Inferior parietal cortex (tissue), 1 donor: ENCODE data around the gene GPR62.

Experiments
- DNase-seq: peaks from one replicate; pipeline ENCODE4 v3.0.0-alpha.2; 2016; ENCODE audit errors: extremely low spot score

The GPR62 gene

DNA sequence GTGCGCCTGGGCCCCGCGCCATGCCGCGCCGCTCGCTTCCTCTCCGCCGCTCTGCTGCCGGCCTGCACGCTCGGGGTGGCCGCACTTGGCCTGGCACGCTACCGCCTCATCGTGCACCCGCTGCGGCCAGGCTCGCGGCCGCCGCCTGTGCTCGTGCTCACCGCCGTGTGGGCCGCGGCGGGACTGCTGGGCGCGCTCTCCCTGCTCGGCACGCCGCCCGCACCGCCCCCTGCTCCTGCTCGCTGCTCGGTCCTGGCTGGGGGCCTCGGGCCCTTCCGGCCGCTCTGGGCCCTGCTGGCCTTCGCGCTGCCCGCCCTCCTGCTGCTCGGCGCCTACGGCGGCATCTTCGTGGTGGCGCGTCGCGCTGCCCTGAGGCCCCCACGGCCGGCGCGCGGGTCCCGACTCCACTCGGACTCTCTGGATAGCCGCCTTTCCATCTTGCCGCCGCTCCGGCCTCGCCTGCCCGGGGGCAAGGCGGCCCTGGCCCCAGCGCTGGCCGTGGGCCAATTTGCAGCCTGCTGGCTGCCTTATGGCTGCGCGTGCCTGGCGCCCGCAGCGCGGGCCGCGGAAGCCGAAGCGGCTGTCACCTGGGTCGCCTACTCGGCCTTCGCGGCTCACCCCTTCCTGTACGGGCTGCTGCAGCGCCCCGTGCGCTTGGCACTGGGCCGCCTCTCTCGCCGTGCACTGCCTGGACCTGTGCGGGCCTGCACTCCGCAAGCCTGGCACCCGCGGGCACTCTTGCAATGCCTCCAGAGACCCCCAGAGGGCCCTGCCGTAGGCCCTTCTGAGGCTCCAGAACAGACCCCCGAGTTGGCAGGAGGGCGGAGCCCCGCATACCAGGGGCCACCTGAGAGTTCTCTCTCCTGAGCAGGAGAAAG, 951 bp downstream of the GPR62 start:
- DNase-seq, result no peak

DNA sequence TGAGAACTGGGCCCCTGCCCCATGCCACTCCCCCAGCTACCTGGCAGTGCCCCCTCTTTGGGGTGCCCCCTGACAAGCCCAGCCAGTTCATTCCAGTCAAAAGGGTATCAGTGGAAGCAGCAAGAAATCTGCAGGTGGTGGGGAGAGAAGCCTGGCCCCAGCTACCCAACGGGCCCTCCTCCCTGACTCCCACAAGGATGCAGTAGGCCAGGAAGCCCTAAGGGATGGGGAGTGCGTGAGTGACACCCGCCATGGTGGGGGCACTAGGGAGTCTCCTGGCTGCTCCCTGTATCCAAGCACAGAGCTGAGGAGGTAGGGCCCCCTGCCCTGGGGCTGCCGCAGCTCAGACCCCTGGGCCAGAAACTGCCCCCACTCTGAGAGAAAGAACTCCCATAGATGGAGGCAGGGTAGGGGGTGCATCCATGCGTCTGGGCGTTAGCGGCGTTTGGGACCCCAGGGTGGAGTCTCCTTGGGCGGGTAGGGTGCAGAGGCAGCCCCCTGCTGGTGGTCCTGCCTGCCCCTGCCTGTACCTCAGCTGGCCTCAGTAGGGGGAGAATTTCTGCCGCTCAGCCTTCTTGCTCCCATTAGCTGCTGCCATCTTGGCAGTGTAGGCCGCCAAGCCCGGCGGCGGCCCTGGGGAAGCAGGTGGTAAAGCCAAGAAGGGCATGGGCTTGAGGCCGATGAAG, 2.5 kb downstream of the GPR62 start:
- no peak for DNase-seq

DNA sequence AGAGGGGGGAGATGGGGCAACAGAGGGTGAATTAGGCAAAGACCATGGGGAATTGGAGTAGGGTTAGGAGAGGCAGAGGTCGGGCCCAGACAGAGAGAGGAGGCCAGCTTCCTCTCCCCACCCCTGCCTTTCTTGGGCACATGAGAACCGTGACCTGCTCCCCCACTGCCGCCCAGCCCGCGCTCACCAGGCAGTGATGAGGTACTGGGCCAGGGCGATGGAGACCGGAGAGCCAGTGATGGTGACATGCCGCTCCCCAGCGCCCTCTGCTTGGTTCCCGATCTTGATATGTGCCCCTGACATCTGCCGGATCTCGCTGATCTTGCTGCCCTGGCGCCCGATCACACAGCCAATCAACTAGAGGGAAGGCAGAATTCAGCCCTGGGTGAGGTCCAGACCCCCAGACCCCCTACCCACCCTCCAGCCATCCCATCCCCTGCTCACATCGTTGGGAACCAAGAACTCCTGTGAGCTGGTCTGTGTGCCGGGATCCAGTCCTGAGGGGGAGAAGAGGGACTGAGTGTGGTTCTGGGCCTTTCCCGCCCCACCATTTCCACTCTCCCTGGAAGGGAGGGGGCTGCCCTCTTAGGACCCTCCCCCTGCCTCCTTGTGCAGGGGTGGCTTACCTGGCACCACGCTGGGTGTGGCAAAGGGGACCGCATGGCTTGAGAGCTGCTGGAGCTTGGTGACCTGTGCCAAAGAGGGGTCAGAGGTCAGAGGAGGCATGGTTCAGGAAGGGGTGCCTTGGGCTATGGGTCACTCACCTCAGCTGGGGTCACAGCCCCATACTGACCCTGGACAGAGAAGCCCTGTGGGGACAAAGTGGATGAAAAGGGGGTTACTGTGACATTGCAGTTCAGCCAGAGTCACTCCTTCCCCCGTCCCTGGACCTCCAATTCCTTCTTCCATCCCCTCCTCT, 3.7 kb downstream of the GPR62 start:
- DNase-seq, result no peak

DNA sequence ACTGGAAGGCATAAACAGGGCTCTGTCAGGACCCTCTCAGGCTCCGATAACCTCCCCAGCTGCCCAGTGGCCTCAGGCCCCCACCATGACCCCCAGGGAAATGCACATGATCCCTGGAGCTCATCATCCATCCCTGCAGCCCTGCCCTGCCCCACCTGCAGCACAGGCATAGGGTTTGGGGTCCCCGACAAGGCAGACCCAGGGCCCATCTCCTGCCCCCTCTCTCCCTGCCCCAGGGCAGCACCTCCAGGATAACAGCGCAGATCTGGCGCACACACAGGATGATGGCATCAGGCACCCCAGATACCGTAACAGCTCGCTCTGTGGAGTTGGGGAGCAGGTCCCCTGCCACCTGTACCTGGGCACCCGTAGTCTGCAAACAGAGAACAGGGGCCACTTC, 4.5 kb downstream of the GPR62 start:
- no peak for DNase-seq

DNA sequence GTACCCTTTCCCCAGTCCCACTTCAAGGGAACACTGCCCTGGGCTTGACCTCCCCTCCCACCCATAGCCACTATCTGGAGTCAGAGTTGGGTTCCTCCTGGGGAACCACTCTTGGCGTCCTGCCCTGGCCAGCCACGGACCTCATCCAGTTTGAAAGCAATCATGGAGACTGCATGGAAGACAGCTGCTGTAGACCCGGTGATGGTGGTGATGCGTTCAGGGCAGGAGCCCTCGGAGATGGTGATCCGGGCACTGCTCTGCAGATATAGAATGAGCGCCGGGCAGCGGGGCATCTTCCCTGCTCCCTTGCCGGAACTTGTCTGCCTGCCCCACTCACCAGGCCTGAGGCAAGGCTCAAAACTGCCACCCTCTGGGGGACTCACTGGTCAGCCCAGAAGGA, 5.2 kb downstream of the GPR62 start:
- DNase-seq, result no peak

DNA sequence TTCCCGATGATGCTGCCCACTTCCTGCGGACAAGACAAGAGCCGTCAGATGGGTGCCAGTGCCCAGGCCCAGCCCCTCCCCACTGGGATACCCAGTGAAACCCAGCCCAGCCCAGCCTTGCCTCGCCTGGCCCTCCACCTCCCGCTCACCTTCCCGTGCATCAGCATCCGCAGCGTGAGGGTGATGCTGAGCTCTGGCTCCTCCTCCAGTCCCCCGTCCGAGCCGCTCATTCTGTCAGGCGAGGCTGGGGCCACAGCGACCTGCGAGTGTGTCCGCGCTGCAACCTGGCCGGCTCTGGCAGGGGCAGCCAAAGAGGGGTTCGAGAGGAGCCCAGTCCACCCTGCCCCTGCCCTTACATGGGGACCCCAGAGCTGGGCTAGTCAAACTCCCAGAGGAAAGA, 5.8 kb downstream of the GPR62 start:
- DNase-seq, result no peak

DNA sequence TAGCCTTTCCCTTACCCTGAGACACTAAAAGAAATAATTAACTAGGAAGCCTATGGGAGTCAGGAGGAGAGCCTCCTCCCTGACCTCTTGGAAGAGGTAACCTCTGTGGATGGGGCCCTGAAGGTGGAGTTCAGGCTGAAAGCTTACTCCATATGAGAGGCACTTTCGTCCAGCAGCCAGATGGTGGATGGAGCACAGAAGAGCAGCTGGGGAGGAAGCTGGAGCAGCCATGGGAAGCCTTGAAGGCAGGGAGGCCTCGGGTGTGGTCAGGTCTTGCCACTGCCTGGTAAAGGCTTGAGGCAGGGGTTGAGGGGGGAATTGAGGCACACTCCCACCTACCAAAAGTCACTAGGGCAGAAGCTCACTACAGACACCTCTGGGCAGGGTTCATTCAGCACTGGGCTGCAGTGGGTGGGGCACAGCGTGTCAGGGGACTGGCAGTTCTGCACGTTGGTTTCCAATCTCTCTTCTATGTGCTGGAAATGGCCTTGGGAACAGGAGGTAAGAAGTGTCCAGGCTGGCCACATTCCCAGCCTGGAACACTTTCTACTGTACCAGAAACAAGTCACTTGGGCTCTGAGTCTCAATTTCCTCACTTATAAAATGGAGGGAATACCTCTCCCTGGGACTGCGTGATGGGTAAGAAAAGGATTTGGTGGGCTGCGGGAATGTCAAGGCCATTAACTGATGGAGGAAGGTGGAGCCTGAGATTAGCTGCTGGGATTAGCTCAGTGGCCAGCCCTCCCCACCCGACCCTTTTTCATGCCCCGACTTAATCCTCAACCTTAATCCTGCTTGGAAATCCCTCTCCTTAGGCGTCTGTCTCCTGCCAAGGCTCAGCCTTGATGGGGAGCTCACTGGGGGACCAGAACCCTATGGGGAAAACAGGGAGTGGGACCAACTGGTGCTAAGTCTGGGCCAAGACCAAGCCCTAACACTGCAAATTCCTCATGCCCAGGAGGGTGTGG, 6.7 kb downstream of the GPR62 start:
- no peak for DNase-seq

DNA sequence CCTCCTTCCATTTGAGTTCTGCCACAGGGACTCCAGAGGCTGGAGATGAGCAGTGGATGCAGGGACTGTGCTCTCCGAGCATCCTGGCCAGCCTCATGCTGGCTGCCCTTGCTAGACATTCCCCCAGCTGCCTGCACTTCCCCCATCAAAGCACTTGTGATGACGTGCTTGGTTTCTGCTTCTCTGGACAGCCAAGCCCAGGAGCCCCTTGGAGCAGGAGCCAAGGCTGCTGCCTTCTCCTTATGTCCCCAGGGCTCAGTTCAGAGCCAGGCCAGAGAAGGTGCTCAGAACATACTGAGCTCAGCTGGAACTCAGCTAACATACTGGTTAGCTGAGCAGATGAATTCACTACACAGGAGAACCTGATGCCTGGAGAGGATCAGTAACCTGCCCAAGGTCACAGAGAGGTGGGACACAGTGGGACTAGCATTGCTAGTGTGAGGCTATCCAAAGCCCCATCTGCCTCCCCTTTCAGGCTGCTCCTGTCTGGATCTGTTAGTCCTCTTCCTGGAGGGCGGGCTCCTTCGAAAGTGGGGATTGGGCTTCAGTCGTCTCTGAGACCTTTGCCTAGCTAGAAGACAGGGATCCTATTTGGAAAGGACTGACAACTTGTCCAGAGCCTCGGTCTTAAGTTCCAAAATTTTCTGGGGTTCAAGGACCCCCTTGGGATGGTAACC, 7.8 kb downstream of the GPR62 start:
- DNase-seq, result no peak

DNA sequence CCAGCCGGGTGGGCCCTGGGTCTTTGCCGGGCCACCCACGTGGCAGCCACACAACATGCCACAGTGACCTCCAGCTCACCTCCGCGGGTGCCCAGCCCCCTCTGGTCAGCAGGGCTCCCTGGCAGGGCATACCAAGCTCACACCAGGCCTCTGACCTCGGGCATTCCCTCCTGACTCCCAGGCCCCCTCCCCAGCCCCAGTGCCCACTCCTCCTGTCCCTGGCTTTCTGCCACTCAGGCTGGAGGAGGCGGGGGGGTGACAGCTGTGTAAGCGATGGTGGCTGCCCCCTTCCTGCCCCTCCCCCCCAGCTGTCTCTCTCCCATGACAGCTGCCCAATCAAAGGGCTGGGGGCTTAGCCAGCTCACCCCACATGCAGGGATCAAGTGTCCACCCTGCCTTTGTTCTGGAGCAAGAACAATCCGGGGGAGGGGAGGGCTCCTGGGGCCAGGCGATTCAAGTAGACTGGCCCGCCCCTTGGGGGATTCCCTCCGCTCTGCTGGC, 8.8 kb downstream of the GPR62 start:
- DNase-seq, result no peak

DNA sequence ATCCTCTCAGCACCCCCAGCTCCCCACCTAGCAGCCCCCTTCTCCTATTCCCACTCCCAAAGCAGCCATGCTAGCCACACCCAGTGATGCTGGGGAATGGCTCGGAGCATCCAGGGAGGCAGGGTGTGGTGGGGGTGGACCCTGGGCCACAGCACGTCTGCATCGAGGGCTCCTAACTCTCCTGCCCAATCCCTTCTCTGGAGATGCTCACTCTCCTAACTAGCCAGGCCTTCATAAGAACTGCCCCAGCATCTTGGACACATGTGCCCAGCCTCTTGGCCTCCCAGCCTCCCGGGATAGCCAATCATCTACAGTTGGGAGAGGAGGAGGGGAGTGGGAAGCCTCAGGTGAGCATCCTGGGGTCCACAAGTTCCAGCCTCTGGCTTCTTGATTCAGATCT, 9.3 kb downstream of the GPR62 start:
- DNase-seq, result no peak

DNA sequence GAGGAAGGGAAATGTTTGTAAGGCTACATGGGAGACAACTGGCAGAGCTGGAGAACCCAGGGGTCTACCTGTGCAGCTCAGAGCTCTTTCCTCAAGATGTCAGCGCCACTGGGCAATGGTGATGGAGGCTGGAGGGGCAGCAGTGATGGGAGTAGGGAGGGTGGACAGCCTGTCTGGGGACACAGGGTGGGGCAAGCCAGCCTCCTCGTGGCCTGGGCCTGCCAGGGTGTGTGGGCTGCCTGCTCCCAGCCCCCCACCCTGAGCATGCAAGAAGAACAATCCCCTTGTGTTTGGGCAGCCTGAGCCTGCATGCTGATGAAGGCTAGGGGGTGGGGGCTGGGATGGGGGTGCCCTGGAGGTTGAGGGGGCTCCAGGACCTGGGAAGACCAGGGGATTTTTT, 10.8 kb downstream of the GPR62 start:
- no peak for DNase-seq

DNA sequence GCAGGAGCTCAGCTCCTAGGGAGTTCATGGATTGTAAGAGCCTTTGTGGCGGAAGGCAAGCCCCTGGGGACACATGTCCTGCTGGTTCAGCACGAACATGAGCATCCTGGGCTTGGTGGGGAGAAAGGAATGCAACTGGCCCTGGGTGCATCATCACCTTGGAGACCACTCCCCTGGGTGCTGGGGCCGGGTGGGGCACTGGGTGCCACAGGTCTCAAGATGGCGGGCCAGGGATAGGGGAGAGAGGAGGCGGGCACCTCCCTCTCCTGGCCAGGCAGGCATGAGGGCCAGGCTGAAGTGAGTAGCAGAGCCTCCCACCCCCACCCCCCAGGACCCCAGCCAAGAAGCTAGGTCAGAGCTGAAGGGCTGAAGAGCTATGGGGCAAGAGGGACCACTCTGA, 11.3 kb downstream of the GPR62 start:
- DNase-seq, result no peak

DNA sequence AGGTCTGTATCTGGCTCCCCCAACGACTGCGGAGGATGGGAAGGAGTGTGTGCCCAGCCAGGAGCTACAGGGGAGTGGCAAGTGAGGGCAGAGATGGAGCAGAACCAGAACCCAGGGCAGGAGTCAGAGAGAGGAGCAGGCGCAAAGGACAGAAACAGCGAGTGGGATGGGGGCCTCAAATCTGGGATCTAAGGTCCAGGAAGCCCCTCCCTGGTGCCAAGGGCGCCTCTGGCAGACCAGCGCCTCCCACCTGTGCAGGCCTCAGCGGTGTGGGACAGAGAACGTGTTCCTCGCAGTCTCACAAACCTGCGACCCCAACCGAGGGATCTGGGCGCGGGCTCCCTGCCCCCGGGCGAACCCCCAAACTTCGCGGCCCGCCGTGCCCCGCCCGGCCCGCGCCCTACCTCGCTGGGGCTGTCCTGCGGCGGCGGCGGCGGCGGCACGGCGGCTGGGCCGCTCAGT, 11.8 kb downstream of the GPR62 start:
- no peak for DNase-seq

DNA sequence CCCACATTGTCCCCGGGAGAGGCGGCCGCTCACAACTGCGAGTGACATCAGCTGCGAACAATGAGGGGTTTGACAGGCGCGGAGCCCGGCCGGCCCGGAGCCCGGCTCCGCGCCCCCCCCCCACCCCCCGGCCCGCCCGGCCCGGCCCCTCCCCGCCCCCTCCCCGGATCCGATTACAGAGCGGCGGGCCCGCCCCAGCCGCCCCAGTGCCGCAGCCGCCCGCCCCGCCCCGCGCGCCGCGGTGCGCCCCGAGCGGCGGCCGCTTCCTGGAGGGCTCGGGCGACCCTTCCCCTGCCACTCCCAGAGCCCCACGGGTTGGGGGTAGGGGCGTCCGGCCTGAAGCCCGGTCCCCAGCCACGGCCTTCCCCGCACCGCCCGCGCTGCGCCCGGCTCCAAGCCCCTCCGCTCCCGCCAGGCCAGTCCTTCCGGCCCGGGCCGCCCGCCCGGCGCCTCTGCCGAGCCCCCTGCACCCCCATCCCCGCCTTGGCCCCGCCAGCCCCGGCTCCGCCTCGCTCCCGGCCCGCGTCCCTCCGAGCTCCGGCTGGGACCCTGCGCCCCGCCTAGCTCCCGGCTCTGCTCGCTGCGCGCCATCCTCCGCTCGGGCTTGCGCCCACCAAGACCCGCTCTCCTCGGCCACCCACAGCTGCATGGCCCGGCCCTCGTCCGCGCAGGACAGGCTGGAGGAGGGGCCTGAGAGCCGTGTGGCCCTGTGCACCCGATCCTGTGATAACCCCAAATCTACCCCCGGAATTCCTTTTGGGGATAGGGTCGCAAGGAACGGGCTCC, 12.4 kb downstream of the GPR62 start, which contains the start of gene PCBP4:
PCBP4 (minus strand) TSS at position 71 of the 786 bp plus-strand sequence. CDS start 6,214 bp downstream, outside the sequence.
- peak; percentile 67 for DNase-seq

DNA sequence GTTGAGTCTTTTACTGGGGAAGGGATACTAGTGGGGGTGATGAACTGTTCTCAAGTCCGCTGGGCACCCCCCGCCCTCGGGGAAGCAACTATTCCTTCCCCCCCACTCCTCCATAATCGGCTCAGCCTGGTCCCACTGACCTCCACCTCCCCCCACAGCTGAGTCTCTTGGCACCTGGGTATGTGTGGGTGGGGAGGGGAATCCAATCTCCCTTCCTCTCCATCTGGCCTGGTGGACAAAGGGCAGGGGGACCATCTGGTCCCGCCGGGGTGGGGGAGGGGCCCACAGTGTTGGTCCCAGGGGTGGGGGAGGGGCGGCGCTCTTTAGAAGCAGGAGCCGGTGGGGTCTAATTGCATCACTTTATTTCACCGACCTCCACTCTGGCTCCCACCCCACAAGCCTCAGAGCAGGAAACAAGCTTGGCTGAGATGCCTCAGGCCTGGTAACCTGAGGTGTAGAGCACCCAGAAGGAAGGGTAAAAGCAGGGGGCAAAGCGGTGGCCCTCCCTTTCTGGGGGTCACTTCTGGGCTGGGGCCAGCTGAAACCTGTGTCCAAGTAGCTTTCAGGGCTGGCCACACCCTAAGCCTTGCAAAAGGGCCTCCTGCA, 13.1 kb downstream of the GPR62 start:
- no peak for DNase-seq

DNA sequence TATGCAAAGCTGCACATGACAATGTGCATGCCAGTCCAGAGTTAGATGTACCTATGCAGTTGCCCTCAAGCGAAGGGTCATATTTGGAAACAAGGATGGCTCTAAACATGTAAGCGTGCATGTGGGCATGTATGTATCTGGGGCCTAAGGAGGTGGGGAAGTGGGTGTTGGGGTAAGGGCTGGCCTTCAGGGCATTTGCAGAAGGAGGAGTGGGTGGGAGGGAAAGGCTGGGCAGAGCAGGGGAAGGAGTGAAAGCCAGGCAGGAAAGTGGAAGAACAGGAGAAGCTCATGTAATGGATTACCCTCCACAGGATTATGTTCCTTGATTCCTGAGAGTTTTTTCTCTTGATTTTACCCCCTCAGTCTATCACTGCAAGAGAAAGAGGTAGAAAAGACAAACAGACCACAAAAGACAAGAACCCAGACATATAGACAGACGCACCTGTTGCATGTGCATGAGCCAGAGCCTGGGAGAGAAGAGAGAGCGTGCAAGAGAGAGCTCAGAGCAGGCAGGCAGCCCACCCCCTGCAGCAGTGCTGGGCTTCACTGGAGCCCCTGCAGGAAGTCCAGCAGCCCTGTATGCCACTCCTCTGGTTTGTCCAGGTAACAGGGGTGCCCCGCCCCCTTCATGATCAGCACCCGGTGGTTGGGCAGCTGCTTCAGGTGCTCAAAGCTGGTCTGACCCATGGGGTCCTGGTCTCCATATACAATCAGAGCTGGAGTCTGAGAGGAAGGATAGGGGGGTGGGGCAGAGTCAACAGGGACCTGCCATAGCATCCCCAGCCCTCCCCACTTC, 13.9 kb downstream of the GPR62 start:
- DNase-seq, result no peak

DNA sequence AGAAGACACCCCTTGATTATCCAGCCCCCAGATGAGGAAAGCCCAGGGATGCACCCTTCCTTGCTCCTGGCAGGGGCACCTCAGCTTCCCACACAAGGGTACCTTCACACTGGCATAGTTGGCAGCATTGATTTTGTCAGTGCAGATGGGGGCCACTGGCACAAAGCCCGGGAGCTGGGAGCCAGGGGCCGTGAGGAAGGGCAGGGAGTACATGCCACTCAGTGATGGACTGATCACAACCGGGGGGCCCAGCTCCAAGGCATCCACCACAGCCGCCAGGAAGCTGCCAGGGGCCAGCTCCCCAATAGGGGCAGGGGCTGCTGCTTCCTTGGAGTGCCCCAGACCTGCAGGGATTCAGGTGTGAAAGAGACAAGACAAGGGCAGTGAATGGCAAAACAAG, 14.7 kb downstream of the GPR62 start:
- no peak for DNase-seq
